ENCODE measurements around the gene MSMO1.

GRCh38 chr4:165288226-165288625, 39.2 kb upstream of the MSMO1 start:
- TF ChIP-seq POLR2AphosphoS5 (IDR thresholded peaks at IDR 0.05; ENCODE audit: low read length): no peak
- TF ChIP-seq MTA3 (IDR thresholded peaks at IDR 0.05; ENCODE audit: borderline replicate concordance, low read length): no peak
- no peak for TF ChIP-seq SPI1 (IDR thresholded peaks at IDR 0.05; ENCODE audit: borderline replicate concordance, insufficient read depth, low read depth, low read length)
- TF ChIP-seq POU2F2 (IDR thresholded peaks at IDR 0.05; ENCODE audit: borderline replicate concordance, low read depth, low read length): no peak
- no peak for TF ChIP-seq USF1 (IDR thresholded peaks at IDR 0.05; ENCODE audit: borderline replicate concordance, extremely low read length, insufficient read depth, low read depth, low read length)
- no peak for TF ChIP-seq CTCF (IDR thresholded peaks at IDR 0.05 in 2 of 3, conservative IDR thresholded peaks at IDR 0.05 in 1 of 3; ENCODE audit: control insufficient read depth in 2 of 3, extremely low read depth in 1 of 3, insufficient read depth in 1 of 3, low read depth in 3 of 3, low read length in 3 of 3)
- TF ChIP-seq CUX1 (IDR thresholded peaks at IDR 0.05; ENCODE audit: insufficient replicate concordance, low read depth, low read length): no peak
- no peak for TF ChIP-seq EZH2 (IDR thresholded peaks at IDR 0.05; ENCODE audit: borderline replicate concordance, control insufficient read depth, low read depth, low read length)
- TF ChIP-seq POLR2A (IDR thresholded peaks at IDR 0.05; ENCODE audit: low read depth, low read length): no peak

Data from GM12878 (cell line).